Mesendoderm (in vitro differentiated cells): ENCODE data around the gene TRIM71.

Experiments used
- DNase-seq: peaks from one replicate; pipeline ENCODE4 v3.0.0; 2013
- H2AK5ac ChIP-seq: 2 replicates; pipeline ENCODE4 v1.6.1; 2013; ENCODE audit warnings: low read length, inconsistent platforms
- H2BK120ac ChIP-seq: 2 replicates; pipeline ENCODE4 v1.6.1; 2013; ENCODE audit warnings: low read depth, mild to moderate bottlenecking, low read length, moderate library complexity, mixed read lengths
- H2BK15ac ChIP-seq: replicated peaks from 2 replicates; pipeline ENCODE4 v1.6.1; 2013; ENCODE audit warnings: low read depth, mild to moderate bottlenecking, moderate library complexity
- H2BK5ac ChIP-seq: 2 replicates; pipeline ENCODE4 v1.6.1; 2013; ENCODE audit warnings: low read length, inconsistent platforms
- H3K18ac ChIP-seq: 2 replicates; pipeline ENCODE4 v1.6.1; 2013; ENCODE audit warnings: mild to moderate bottlenecking, low read length, mixed read lengths
- H3K23ac ChIP-seq: one replicate; pipeline ENCODE4 v1.6.1; 2013; ENCODE audit warnings: low read length
- H3K27ac ChIP-seq: 2 replicates; pipeline ENCODE4 v1.5.1; 2013; ENCODE audit warnings: low read depth, mild to moderate bottlenecking, inconsistent platforms, low read length, moderate library complexity
- H3K27me3 ChIP-seq: 2 replicates; pipeline ENCODE4 v1.6.1; 2013; ENCODE audit warnings: low read length, control low read depth, mild to moderate bottlenecking, inconsistent platforms; ENCODE audit not compliant: insufficient read depth, poor library complexity
- H3K36me3 ChIP-seq: 2 replicates; pipeline ENCODE4 v1.6.1; 2013; ENCODE audit warnings: low read length, inconsistent platforms; ENCODE audit not compliant: control insufficient read depth, insufficient read depth
- H3K4ac ChIP-seq: one replicate; pipeline ENCODE4 v1.6.1; 2013; ENCODE audit warnings: low read depth, mild to moderate bottlenecking, low read length, moderate library complexity
- H3K4me1 ChIP-seq: 2 replicates; pipeline ENCODE4 v1.6.1; 2013; ENCODE audit warnings: low read depth, low read length, inconsistent platforms; ENCODE audit not compliant: control insufficient read depth
- H3K4me2 ChIP-seq: 2 replicates; pipeline ENCODE4 v1.6.1; 2013; ENCODE audit warnings: low read length
- H3K4me3 ChIP-seq: 2 replicates; pipeline ENCODE4 v1.5.1; 2013; ENCODE audit warnings: mild to moderate bottlenecking, low read length
- H3K56ac ChIP-seq: one replicate; pipeline ENCODE4 v1.6.1; 2013; ENCODE audit warnings: low read length
- H3K79me1 ChIP-seq: 2 replicates; pipeline ENCODE4 v1.6.1; 2013; ENCODE audit warnings: low read length, inconsistent platforms
- H3K79me2 ChIP-seq: 2 replicates; pipeline ENCODE4 v1.6.1; 2013; ENCODE audit warnings: mild to moderate bottlenecking, low read length; ENCODE audit not compliant: control insufficient read depth, insufficient read depth
- H3K9ac ChIP-seq: 2 replicates; pipeline ENCODE4 v1.6.1; 2013; ENCODE audit warnings: low read length, inconsistent platforms
- H4K5ac ChIP-seq: one replicate; pipeline ENCODE4 v1.6.1; 2013; ENCODE audit warnings: low read length
- H4K8ac ChIP-seq: one replicate; pipeline ENCODE4 v1.6.1; 2013; ENCODE audit warnings: low read depth, mild to moderate bottlenecking, control low read depth, low read length, moderate library complexity
- WGBS: extraction: QIAGEN DNeasy Blood & Tissue Kit; methylation state at CpG from one replicate; pipeline ENCODE4 v1.1.7; 2013; ENCODE audit warnings: low lambda C conversion rate, missing lambda C conversion rate; ENCODE audit not compliant: insufficient coverage; ENCODE audit errors: extremely low coverage; 5-methylcytosine and 5-hydroxymethylcytosine counted together

The TRIM71 gene

DNA sequence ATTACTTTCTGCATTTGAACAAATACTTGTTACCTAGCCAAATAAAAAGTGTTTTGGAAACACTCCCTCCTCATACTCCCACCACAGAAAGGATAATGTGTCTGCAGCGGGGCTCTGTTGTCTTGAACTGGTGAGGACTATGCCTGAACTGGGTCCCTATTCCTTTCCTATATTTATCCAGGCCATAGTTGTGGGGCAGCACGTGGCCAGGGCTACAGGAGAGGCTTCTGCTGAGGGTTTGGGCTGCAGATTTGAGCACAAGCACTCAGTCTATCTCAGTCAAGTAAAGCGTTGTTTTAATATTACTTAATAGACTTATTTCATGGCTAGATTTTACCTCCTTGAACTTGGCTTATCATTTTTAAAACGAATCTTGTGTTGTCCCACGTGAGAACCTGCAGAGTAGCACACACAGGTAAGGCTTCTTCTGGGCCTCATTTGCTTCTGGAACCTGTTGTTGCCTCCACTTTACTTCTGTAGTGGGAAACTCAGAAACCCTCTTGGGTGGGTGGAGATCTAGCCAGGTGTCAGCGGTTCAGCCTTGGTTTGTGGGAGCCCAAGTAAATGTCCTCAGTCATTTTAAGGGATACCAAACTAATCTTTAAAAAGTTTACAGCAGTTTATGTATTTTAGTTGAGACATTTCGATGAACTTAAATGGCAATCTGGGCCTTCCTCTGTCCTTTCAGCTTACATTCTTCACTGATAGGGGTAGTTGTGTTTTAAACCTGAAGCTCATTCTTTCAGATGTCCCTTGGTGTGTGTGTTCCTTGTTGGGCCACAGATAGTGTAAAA lies 51.1 kb downstream of the TRIM71 start:
- Histone ChIP-seq H3K79me2 (peaks cover 87% of the 10 kb centered on the region), H3K79me1 (peaks cover 16% of the 10 kb centered on the region), H3K27me3 (no peaks in the 10 kb centered on the region), H3K36me3 (no peaks in the 10 kb centered on the region), H2BK15ac (peak overlapping the region; percentile 48), H4K5ac (peak overlapping the region; percentile 89), H3K4ac (peak overlapping the region; percentile 88), H3K4me3 (no peak overlapping the region), H3K4me1 (peaks cover 58% of the 10 kb centered on the region), H3K18ac (peak overlapping the region; percentile 97), H3K4me2 (peak overlapping the region; percentile 59), H3K23ac (peak overlapping the region; percentile 83), H2BK120ac (peak overlapping the region; percentile 62), H2AK5ac (peak overlapping the region; percentile 79), H4K8ac (no peak overlapping the region), H2BK5ac (peak overlapping the region; percentile 88), H3K56ac (peak overlapping the region; percentile 87), H3K27ac (peak overlapping the region; percentile 97), H3K9ac (peak overlapping the region; percentile 66)
- no CpG with 5 or more reads among the region's 7 CpGs for WGBS
- DNase-seq = no peak

DNA sequence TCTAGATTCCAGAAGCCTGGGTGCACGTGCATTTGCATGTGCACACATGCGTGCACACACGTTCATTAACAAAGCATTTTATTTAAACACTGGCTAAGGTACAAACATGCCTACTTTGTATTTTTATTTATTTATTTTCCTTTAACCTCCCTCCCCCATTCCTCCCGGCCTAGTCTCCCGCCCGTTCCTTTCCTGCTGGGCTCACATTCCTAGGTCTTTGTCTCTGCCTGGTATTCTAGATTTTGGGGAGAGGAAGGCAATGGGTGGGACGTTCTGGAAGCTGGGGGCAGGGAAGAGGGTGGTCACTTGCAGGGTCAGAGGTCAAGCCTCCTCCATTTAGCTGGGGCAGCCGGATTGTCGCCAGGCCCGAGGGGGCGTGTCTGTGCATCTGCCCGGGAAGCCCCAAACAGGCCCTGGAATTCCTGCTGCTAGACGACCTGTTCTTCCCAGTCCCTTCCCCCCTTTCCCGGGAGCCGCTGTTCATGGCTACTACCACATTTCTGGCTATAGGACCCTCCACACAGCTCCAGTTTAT lies 51.8 kb downstream of the TRIM71 start:
- peaks cover 52% of the 10 kb centered on the region for H3K4me1 ChIP-seq
- H4K5ac ChIP-seq = peak overlapping the region; percentile 89
- no peak overlapping the region for H2BK15ac ChIP-seq
- H3K79me1 ChIP-seq = peaks cover 17% of the 10 kb centered on the region
- WGBS = no CpG with 5 or more reads among the region's 15 CpGs
- peak overlapping the region; percentile 97 for H3K18ac ChIP-seq
- peak overlapping the region; percentile 66 for H3K9ac ChIP-seq
- no peak overlapping the region for H4K8ac ChIP-seq
- H3K4ac ChIP-seq = no peak overlapping the region
- peak; percentile 99 for DNase-seq
- H2BK120ac ChIP-seq = no peak overlapping the region
- H3K4me2 ChIP-seq = peak overlapping the region; percentile 59
- no peak overlapping the region for H3K4me3 ChIP-seq
- H3K36me3 ChIP-seq = no peaks in the 10 kb centered on the region
- H3K23ac ChIP-seq = no peak overlapping the region
- peak overlapping the region; percentile 87 for H3K56ac ChIP-seq
- peak overlapping the region; percentile 79 for H2AK5ac ChIP-seq
- H3K27ac ChIP-seq = peak overlapping the region; percentile 97
- H3K27me3 ChIP-seq = no peaks in the 10 kb centered on the region
- H2BK5ac ChIP-seq = peak overlapping the region; percentile 88
- peaks cover 85% of the 10 kb centered on the region for H3K79me2 ChIP-seq

DNA sequence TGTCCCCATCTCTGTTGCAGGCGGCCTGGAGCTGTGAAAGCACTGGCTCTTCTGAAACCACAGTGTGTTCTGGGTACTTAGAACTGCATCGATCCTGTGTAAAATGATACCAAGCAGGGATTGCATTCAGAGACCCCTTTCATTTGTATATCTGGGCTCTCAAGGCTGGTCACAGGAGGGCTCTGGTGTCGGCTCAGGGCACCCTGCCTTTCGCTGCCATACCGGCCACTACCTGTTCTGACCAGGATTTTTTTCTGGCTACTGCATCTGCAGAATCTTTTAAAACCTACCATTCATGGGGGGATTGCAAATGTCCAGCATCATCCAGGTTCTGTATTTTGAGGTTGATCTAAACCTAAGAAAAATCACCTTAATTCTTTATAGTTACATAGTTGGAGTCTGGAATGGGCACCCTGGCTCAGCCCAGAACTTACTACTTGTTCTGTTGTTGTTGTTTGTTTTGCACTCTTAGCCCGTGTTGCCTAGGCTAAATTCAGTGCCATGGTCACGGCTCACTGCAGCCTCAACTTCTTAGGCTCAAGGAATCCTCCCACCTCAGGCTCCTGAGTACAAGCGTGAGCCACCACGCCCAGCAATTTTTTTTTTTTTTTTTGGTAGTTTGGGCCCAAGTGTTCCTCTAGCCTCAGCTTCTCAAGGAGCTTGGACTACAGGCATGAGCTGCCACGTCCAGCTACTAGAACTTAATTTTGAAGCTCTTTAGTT lies 52.7 kb downstream of the TRIM71 start:
- Histone ChIP-seq H3K27ac (peak overlapping the region; percentile 66), H3K36me3 (no peaks in the 10 kb centered on the region), H4K8ac (no peak overlapping the region), H3K79me1 (peaks cover 19% of the 10 kb centered on the region), H4K5ac (no peak overlapping the region), H3K4ac (no peak overlapping the region), H2BK120ac (no peak overlapping the region), H3K9ac (peak overlapping the region; percentile 56), H3K27me3 (no peaks in the 10 kb centered on the region), H3K4me3 (no peak overlapping the region), H2BK15ac (peak overlapping the region; percentile 6), H3K4me2 (no peak overlapping the region), H2BK5ac (peak overlapping the region; percentile 41), H3K4me1 (peaks cover 48% of the 10 kb centered on the region), H2AK5ac (no peak overlapping the region), H3K79me2 (peaks cover 84% of the 10 kb centered on the region), H3K18ac (peak overlapping the region; percentile 75), H3K23ac (no peak overlapping the region), H3K56ac (peak overlapping the region; percentile 75)
- peak; percentile 60 for DNase-seq
- WGBS = no CpG with 5 or more reads among the region's 10 CpGs

DNA sequence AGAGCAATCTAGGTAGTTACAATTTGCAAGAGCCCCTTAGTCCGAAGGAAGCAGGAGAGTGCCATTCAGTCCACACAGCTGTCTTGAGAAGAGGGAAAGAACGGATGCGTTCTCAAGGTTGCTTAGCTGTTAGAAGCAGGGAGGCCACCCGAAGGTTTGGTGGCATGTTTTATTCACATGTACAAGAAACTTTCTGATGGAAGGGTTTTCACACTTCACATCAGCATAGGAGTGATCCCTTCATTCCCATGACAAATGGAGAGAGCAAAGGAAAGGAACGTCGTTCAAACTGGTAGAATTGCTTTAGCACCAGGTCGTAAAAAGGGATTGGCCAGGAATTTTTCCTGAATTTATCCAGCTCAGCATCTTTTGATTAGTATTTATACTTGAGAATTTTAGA lies 53.5 kb downstream of the TRIM71 start:
- Histone ChIP-seq H3K27ac (no peak overlapping the region), H3K56ac (peak overlapping the region; percentile 59), H3K36me3 (peaks cover 1% of the 10 kb centered on the region), H3K9ac (peak overlapping the region; percentile 56), H4K5ac (peak overlapping the region; percentile 73), H3K4me2 (peak overlapping the region; percentile 2), H3K79me1 (peaks cover 19% of the 10 kb centered on the region), H3K79me2 (peaks cover 85% of the 10 kb centered on the region), H3K23ac (peak overlapping the region; percentile 95), H3K4me1 (peaks cover 44% of the 10 kb centered on the region), H3K18ac (no peak overlapping the region), H3K4ac (no peak overlapping the region), H2BK120ac (no peak overlapping the region), H2BK5ac (peak overlapping the region; percentile 11), H2BK15ac (no peak overlapping the region), H3K4me3 (no peak overlapping the region), H3K27me3 (no peaks in the 10 kb centered on the region), H4K8ac (no peak overlapping the region), H2AK5ac (peak overlapping the region; percentile 10)
- no peak for DNase-seq
- no CpG with 5 or more reads among the region's 7 CpGs for WGBS

DNA sequence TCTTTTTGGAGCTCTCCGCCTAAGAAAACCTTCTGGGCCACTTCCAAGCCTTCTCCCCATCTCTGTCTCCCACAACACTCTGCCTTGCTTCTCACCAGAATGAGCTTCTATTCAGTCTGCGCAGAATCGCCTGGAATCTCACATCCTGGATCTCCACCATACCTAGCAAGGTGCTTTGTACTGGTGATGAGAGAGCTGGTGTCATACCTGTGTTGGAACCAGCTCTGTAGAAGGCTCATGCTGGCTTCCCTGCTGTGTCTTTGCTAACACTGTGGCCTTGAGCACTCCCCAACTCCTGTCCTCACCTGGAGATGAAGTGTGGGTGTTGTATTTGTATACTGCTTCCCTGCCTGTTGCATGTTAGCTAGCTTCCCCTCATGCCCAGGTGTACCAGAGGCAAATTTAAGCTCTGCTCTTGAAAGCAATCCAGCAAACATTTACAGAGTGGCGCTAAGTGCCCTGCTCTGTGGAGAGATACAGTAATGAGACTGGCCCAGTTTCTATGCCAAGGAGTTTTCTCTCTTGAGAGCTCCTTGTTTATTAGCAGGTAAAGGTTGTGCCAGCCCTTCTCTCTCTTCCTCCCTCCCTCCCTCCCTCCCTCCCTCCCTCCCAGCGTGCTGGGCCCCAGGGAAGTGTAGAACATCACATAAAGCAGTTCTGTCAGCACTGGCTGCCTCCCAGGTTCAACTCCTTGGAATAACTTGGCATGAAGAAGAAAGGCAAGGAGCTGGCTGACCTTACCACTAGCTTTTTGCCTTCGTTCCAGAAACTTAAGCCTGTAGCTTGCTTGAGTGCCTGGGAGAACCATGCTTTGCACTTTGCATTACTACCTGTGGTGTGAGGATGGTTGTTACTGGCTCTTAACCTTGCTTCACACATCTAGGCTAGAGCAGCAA lies 54.9 kb downstream of the TRIM71 start:
- H3K36me3 ChIP-seq = peaks cover 1% of the 10 kb centered on the region
- H3K79me2 ChIP-seq = peaks cover 83% of the 10 kb centered on the region
- peaks cover 34% of the 10 kb centered on the region for H3K4me1 ChIP-seq
- no peak for DNase-seq
- no peak overlapping the region for H3K4ac ChIP-seq
- peak overlapping the region; percentile 35 for H3K9ac ChIP-seq
- no peak overlapping the region for H3K27ac ChIP-seq
- H3K4me3 ChIP-seq = no peak overlapping the region
- H3K23ac ChIP-seq = no peak overlapping the region
- H4K8ac ChIP-seq = no peak overlapping the region
- no CpG with 5 or more reads among the region's 6 CpGs for WGBS
- no peak overlapping the region for H3K4me2 ChIP-seq
- H4K5ac ChIP-seq = no peak overlapping the region
- no peaks in the 10 kb centered on the region for H3K27me3 ChIP-seq
- peaks cover 13% of the 10 kb centered on the region for H3K79me1 ChIP-seq
- peak overlapping the region; percentile 36 for H2BK5ac ChIP-seq
- H3K56ac ChIP-seq = peak overlapping the region; percentile 54
- H2BK15ac ChIP-seq = no peak overlapping the region
- no peak overlapping the region for H2AK5ac ChIP-seq
- no peak overlapping the region for H3K18ac ChIP-seq
- H2BK120ac ChIP-seq = no peak overlapping the region
